Cardiac muscle cell (in vitro differentiated cells and primary cell): ENCODE data around the gene BRICD5. TPM values are rescaled to one million over a fixed set of nuclear protein-coding genes. Genes with fewer than 3 reads are reported as not detected.
"Not testable (repeated sequence)": the region's sequence is repeated elsewhere in the genome, so short reads cannot be mapped to it uniquely, and the experiment has no call there.

ENCODE experiments used
- DNase-seq, 2 donors: peaks; one replicate each; pipeline versions ENCODE4 v3.0.0 to v3.0.0-alpha.2; 2010 to 2017; ENCODE audit warnings: low read depth in 1 of 2, low spot score in 1 of 2
- H3K27ac ChIP-seq: fragments of 200-600 bp; sonication (generic); 2 replicates; pipeline ENCODE4 v1.5.1; 2016
- H3K27me3 ChIP-seq: fragments of 200-600 bp; sonication (generic); 2 replicates; pipeline ENCODE4 v1.6.0; 2016; ENCODE audit warnings: control low read depth
- H3K36me3 ChIP-seq: fragments of 200-600 bp; sonication (generic); 2 replicates; pipeline ENCODE4 v1.5.1; 2016; ENCODE audit warnings: control low read depth
- H3K4me1 ChIP-seq: fragments of 200-600 bp; sonication (generic); 2 replicates; pipeline ENCODE4 v1.8.1; 2017; ENCODE audit warnings: low read depth, mild to moderate bottlenecking, mixed run types
- H3K4me3 ChIP-seq: fragments of 200-600 bp; sonication (generic); 2 replicates; pipeline ENCODE4 v1.5.1; 2016; ENCODE audit warnings: mild to moderate bottlenecking
- H3K9me3 ChIP-seq: fragments of 200-600 bp; sonication (generic); 2 replicates; pipeline ENCODE4 v1.5.1; 2017; ENCODE audit warnings: low read depth, mild to moderate bottlenecking, control low read depth
- polyA plus RNA-seq: library from polyadenylated mRNA; unstranded; fragments of >200 nt; fragmentation: Nextera tagmentation; extraction: Ambion mirVana; gene quantifications from 2 replicates; pipeline ENCODE4 v1.2.1, GENCODE V29; 2016
- total RNA-seq: library from RNA; depleted of rRNA; stranded (reverse); fragments of >200 nt; gene quantifications from 2 replicates; pipeline ENCODE4 v1.2.3, GENCODE V29; 2016
- TF ChIP-seq, protein P1 (sequence below): IDR thresholded peaks from 2 replicates; pipeline ENCODE4 v1.5.1; 2012; ENCODE audit warnings: low read depth, mild to moderate bottlenecking, low read length

The BRICD5 gene
- total RNA-seq (24.4 and 24.6 TPM in 2 replicates), polyA plus RNA-seq (16.0 and 21.8 TPM in 2 replicates)

DNA sequence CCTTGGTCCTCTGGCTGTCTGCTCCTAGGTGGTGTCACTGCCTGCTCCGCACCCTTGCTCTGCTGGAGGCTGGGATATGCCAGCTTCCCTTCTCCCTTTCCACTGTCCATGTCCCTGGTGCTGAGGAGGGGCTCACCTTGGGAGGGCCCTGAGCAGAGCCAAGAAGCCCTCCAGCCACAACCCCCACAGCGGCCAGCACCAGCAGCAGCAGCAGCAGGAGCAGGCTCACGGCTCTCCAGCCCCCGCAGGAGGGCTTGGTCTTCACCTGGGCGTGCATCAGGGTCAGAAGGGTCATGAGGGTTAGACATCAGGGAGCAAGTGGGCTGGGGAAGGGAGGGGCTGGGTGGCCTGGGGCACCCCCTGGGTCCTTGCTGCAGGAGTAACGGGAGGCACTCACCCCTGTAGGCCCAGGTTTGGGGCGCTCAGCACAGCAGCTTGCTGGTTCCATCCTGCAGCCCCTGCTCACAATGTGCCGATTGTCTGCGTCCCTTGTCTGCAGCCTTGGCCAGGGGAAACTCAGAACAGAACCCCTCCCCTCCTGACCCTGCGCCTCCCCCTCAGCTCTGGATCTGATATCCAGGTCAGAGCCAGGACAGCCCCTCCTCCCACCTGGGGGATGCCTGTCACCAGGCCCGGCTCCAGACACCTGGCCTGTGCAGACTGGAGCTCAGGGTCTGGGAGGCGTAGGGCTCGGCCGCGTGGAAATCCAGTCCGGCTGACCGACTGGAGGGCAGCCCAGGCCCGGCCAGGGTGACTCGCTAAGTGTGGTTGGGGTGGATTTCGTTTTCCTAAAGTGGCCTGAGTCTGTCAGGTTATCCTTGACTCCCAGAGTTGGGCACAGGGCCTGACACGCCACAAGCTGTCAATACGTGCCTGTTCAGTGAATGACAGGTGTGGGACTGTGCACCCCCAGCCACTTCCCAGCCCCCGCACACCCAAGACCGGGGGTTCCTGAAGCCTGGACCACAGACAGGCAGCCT, at the start of gene BRICD5:
Gene BRICD5 (minus strand): TSS at position 478 of the 980 bp plus-strand sequence. CDS start 30 bp downstream, at position 448.
- H3K27me3 ChIP-seq, result no peaks in the 10 kb centered on the region
- H3K4me1 ChIP-seq, result peaks cover 26% of the 10 kb centered on the region
- H3K9me3 ChIP-seq, result no peaks in the 10 kb centered on the region
- H3K36me3 ChIP-seq, result peaks cover 5% of the 10 kb centered on the region
- peak in 1 of 2 donors; percentile 57 for DNase-seq
- no peak within 1 kb of the TSS for H3K4me3 ChIP-seq
- TF ChIP-seq, protein P1, sequence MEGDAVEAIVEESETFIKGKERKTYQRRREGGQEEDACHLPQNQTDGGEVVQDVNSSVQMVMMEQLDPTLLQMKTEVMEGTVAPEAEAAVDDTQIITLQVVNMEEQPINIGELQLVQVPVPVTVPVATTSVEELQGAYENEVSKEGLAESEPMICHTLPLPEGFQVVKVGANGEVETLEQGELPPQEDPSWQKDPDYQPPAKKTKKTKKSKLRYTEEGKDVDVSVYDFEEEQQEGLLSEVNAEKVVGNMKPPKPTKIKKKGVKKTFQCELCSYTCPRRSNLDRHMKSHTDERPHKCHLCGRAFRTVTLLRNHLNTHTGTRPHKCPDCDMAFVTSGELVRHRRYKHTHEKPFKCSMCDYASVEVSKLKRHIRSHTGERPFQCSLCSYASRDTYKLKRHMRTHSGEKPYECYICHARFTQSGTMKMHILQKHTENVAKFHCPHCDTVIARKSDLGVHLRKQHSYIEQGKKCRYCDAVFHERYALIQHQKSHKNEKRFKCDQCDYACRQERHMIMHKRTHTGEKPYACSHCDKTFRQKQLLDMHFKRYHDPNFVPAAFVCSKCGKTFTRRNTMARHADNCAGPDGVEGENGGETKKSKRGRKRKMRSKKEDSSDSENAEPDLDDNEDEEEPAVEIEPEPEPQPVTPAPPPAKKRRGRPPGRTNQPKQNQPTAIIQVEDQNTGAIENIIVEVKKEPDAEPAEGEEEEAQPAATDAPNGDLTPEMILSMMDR, result no peak
- peak within 1 kb of the TSS; percentile 81 for H3K27ac ChIP-seq

DNA sequence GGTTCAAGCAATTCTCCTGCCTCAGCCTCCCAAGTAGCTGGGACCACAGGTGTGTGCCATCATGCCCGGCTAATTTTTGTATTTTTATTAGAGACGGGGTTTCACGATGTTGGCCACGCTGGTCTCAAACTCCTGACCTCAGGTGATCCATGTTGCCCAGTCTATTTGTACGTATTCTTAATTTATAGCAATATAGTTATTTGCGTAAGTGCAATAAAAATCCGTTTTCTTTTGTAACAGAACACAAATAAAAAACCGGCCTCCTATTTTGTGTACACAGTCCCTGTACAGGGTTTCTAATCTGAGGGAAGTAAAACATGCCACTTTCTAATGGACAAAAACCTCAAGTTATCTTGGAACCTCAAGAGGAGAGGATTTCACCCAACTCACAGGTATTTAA, 49.6 kb upstream of the BRICD5 start:
- Histone ChIP-seq H3K4me3 (no peak overlapping the region), H3K4me1 (no peaks in the 10 kb centered on the region), H3K27ac (no peak overlapping the region), H3K9me3 (no peaks in the 10 kb centered on the region), H3K27me3 (no peaks in the 10 kb centered on the region), H3K36me3 (peaks cover 74% of the 10 kb centered on the region)
- TF ChIP-seq, protein P1, result no peak
- DNase-seq, result no peak

DNA sequence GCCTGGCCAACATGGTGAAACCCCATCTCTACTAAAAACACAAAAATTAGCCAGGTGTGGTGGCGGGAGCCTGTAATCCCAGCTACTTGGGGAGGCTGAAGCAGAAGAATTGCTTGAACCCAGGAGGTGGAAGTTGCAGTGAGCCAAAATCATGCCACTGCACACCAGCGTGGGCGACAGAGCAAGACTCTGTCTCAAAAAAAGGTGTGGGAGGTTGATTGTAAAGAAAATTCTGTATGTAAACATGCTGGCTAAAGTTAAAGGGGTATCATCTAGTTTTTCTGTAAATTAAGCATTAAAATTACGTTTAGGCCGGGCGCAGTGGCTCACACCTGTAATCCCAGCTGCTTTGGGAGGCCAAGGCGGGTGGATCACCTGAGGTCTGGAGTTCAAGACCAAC, 47.9 kb upstream of the BRICD5 start:
- H3K27me3 ChIP-seq, H3K27ac ChIP-seq, DNase-seq, H3K4me1 ChIP-seq, H3K9me3 ChIP-seq, H3K4me3 ChIP-seq: not testable (repeated sequence)
- H3K36me3 ChIP-seq, result peaks cover 88% of the 10 kb centered on the region

DNA sequence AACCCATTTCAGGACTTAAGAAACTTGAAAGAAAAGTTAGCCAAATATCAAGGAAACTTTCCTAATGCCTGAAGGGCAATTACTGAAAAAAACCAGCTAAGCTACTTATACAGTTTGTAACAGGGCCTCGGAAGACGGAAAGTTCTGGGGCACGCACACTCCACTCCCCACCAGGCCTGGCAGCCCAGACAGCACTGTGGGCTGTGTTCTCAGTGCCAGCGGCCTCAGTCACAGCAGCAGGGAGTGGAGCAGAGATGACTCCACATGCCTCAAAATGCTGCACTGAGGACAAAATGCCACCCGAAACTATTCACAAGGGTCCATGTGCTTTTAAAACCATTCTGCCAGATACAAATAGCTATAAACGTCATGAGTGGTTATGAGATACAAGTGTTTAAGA, 47.1 kb upstream of the BRICD5 start:
- TF ChIP-seq, protein P1, result no peak
- H3K27ac ChIP-seq, result no peak overlapping the region
- no peaks in the 10 kb centered on the region for H3K9me3 ChIP-seq
- peaks cover 89% of the 10 kb centered on the region for H3K36me3 ChIP-seq
- no peak overlapping the region for H3K4me3 ChIP-seq
- H3K4me1 ChIP-seq, result no peaks in the 10 kb centered on the region
- no peak for DNase-seq
- H3K27me3 ChIP-seq, result no peaks in the 10 kb centered on the region

DNA sequence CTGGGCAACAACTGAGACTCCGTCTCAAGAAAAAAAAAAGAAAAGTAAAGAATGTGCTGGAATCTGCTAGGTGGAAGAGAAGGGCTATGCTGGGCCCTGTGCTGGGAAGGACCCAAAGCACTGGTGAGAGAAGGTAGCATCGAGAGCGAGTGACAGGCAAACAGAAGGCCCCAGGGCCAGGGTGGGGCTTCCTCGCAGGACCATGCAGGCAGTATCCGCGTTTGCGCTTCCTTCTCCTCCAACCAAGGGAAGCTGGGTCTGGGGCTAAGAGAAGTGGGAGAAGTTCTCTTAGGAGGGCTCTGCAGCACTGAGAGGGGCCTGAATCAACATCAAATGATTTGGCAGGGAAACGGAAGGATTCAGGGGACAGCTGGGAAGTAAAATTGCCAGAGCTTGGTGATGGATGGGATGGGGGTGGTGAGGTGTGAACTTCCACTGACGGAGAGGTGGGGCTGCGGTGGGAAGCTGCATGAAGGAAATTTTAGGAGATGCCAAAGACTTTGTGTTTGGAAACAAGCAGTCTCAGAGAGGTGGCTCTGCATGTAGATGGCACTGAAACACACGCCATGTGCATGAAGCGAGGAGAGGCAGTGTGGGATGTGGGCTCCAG, 46.0 kb upstream of the BRICD5 start:
- Histone ChIP-seq H3K27ac (no peak overlapping the region), H3K36me3 (peaks cover 78% of the 10 kb centered on the region), H3K27me3 (no peaks in the 10 kb centered on the region), H3K9me3 (no peaks in the 10 kb centered on the region), H3K4me3 (no peak overlapping the region), H3K4me1 (peaks cover 8% of the 10 kb centered on the region)
- DNase-seq, result no peak
- TF ChIP-seq, protein P1, result no peak

DNA sequence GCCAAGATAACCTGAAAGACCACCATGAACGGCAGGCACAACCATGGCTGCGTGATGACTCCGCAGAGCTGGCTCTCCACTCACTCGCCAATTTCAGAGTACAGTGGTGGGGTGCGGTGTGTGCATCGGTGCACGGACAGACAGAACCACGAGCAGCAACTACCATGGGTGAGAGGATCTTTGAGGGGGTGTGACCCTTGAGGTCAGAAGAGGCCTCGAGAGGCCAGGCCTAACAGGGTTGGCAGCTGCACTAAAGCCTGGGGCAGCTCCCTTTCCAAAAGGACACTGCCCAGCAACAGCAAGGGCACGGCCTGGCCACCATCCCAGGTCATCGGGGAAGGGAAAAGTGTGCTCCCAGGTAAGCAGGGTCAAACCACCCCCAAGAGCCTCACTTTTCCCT, 42.6 kb upstream of the BRICD5 start:
- Histone ChIP-seq H3K4me3 (no peak overlapping the region), H3K9me3 (no peaks in the 10 kb centered on the region), H3K27me3 (no peaks in the 10 kb centered on the region), H3K27ac (no peak overlapping the region), H3K4me1 (peaks cover 8% of the 10 kb centered on the region), H3K36me3 (peaks cover 49% of the 10 kb centered on the region)
- TF ChIP-seq, protein P1, result no peak
- DNase-seq, result no peak
